Keratinocyte (primary cell): ENCODE data around the gene EPHA10. TPM values are rescaled to one million over a fixed set of nuclear protein-coding genes. Genes with fewer than 3 reads are reported as not detected.

ENCODE experiments used
- DNase-seq: peaks from one replicate; pipeline ENCODE4 v3.0.0-alpha.2; 2011; ENCODE audit warnings: low read depth, missing footprints, low spot score
- FAIRE-seq: peaks from 2 replicates; lab custom pipeline; 2011; peaks lifted over from hg19 to GRCh38; lab: Jason Lieb, UNC
- H2AFZ ChIP-seq: 2 replicates; pipeline ENCODE4 v1.6.0; 2012; ENCODE audit warnings: low read length, control low read depth, inconsistent platforms; ENCODE audit not compliant: control insufficient read depth
- H3K27ac ChIP-seq: 2 replicates; pipeline ENCODE4 v1.5.1; 2011; ENCODE audit warnings: low read length; ENCODE audit not compliant: control insufficient read depth, insufficient read depth
- H3K27me3 ChIP-seq: 3 replicates; pipeline ENCODE4 v1.6.0; 2011; ENCODE audit warnings: low read length; ENCODE audit not compliant: control insufficient read depth, insufficient read depth; ENCODE audit errors: extremely low read depth
- H3K36me3 ChIP-seq, 2 experiments: 2 replicates in 1 of 2; 3 replicates in 1 of 2; pipeline ENCODE4 v1.5.1; 2011; ENCODE audit warnings: low read length in 2 of 2, mild to moderate bottlenecking in 1 of 2; ENCODE audit not compliant: control insufficient read depth in 2 of 2, insufficient read depth in 2 of 2; ENCODE audit errors: extremely low read depth in 1 of 2
- H3K4me1 ChIP-seq: 3 replicates; pipeline ENCODE4 v1.5.1; 2011; ENCODE audit warnings: low read length; ENCODE audit not compliant: control insufficient read depth, insufficient read depth; ENCODE audit errors: extremely low read depth
- H3K4me2 ChIP-seq: 3 replicates; pipeline ENCODE4 v1.6.0; 2011; ENCODE audit warnings: low read depth, low read length; ENCODE audit not compliant: control insufficient read depth, insufficient read depth; ENCODE audit errors: extremely low read depth
- H3K4me3 ChIP-seq, 3 experiments: fragments of 200-600 bp in 1 of 3; sonication (generic) in 1 of 3; 2 replicates in 2 of 3; 3 replicates in 1 of 3; pipeline ENCODE4 v1.5.1; 2011 to 2016; ENCODE audit warnings: low read length in 3 of 3, mild to moderate bottlenecking in 3 of 3, control low read depth in 2 of 3, inconsistent platforms in 1 of 3, low read depth in 1 of 3, mixed read lengths in 1 of 3, mixed run types in 1 of 3, moderate library complexity in 1 of 3; ENCODE audit not compliant: control insufficient read depth in 2 of 3, insufficient read depth in 2 of 3; ENCODE audit errors: extremely low read depth in 1 of 3
- H3K79me2 ChIP-seq: 2 replicates; pipeline ENCODE4 v1.6.0; 2012; ENCODE audit warnings: low read length; ENCODE audit not compliant: control insufficient read depth, insufficient read depth
- H3K9ac ChIP-seq: 3 replicates; pipeline ENCODE4 v1.6.0; 2011; ENCODE audit warnings: low read length; ENCODE audit not compliant: control insufficient read depth, insufficient read depth; ENCODE audit errors: extremely low read depth
- H3K9me1 ChIP-seq: 3 replicates; pipeline ENCODE4 v1.6.0; 2011; ENCODE audit warnings: low read length; ENCODE audit not compliant: control insufficient read depth, insufficient read depth; ENCODE audit errors: extremely low read depth
- H3K9me3 ChIP-seq: 2 replicates; pipeline ENCODE4 v1.5.1; 2012; ENCODE audit warnings: low read depth, low read length; ENCODE audit not compliant: control insufficient read depth
- H4K20me1 ChIP-seq: 3 replicates; pipeline ENCODE4 v1.6.0; 2011; ENCODE audit warnings: low read length; ENCODE audit not compliant: control insufficient read depth, insufficient read depth; ENCODE audit errors: extremely low read depth
- EZH2 ChIP-seq: IDR thresholded peaks from one replicate; pipeline ENCODE4 v1.6.1; 2012; ENCODE audit warnings: inconsistent platforms, mild to moderate bottlenecking, low read length, moderate library complexity
- dilution Hi-C: fragments of 300-500 bp; cut with MboI; formaldehyde crosslinking; loops from one replicate; pipeline ENCODE4 v1.7.0; 2020; ENCODE audit warnings: low sequenced_read_pairs; ENCODE audit not compliant: extremely low pct_ligation_motif_present
- polyA plus RNA-seq, 5 experiments: library from polyadenylated mRNA; depleted of rRNA in 3 of 5; stranded (reverse) in 3 of 5; stranded (forward) in 1 of 5; unstranded in 1 of 5; fragments of >200 nt; gene quantifications; 1 replicate in 1 of 5; 2 replicates in 3 of 5; 3 replicates in 1 of 5; pipeline versions ENCODE4 v1.2.1 to v1.2.3, GENCODE V29; 2011 to 2012; ENCODE audit warnings: missing spikeins in 2 of 5, low read depth in 1 of 5, low replicate concordance in 1 of 5
- TF ChIP-seq, protein P1 (sequence below), 3 experiments: IDR thresholded peaks in 1 of 3; conservative IDR thresholded peaks in 1 of 3; optimal IDR thresholded peaks in 1 of 3; 2 replicates in 2 of 3; 3 replicates in 1 of 3; pipeline versions ENCODE3 to v1.5.1; 2011; ENCODE audit warnings: low read length in 3 of 3, mild to moderate bottlenecking in 3 of 3, moderate library complexity in 2 of 3, control low read depth in 1 of 3, inconsistent platforms in 1 of 3; ENCODE audit not compliant: insufficient read depth in 2 of 3; ENCODE audit errors: extremely low read depth in 1 of 3

Gene EPHA10
- polyA plus RNA-seq, 1 donor (not counting 4 experiments of a cell fraction or from before 2014, with no cell fraction given) = not detected

DNA sequence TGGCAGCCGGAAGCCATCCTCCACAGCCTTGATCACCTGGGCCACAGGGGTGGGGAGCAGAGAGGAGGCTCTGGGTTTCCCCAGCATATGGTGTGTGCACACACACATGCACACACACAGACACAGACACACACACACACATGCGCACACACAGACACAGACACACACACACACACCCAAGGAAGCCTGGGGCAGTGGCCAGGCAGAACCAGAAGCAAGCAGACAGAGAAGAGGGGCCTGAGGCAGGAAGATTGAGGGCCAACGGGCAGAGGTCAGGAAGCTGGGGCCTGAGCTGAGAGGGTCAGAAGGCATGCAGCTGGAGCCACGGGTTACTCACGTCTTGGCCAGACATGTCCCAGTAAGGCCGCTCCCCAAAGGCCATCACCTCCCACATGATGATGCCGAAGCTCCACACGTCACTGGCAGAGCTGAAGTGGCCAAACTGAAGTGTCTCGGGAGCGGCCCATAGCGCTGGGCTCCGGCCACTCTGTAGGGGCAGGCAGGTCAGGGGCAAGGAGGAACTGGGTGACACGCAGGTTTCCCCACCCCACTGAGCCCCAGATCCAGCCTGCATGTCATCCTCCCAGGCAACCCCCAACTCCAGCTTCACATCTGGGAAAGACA, 45.2 kb downstream of the EPHA10 start:
- Histone ChIP-seq H3K4me1 (peaks cover 12% of the 10 kb centered on the region), H3K9me3 (no peaks in the 10 kb centered on the region), H4K20me1 (no peaks in the 10 kb centered on the region), H3K9ac (no peak overlapping the region), H3K27ac (no peak overlapping the region), H3K79me2 (no peaks in the 10 kb centered on the region), H3K9me1 (no peaks in the 10 kb centered on the region), H3K36me3 (no peaks in the 10 kb centered on the region), H3K4me2 (no peak overlapping the region), H3K4me3 (no peak overlapping the region), H2AFZ (no peak overlapping the region), H3K27me3 (peaks cover 6% of the 10 kb centered on the region)
- no peak for DNase-seq
- dilution Hi-C loops = no loop called here
- no peak for TF ChIP-seq EZH2
- TF ChIP-seq, protein P1, sequence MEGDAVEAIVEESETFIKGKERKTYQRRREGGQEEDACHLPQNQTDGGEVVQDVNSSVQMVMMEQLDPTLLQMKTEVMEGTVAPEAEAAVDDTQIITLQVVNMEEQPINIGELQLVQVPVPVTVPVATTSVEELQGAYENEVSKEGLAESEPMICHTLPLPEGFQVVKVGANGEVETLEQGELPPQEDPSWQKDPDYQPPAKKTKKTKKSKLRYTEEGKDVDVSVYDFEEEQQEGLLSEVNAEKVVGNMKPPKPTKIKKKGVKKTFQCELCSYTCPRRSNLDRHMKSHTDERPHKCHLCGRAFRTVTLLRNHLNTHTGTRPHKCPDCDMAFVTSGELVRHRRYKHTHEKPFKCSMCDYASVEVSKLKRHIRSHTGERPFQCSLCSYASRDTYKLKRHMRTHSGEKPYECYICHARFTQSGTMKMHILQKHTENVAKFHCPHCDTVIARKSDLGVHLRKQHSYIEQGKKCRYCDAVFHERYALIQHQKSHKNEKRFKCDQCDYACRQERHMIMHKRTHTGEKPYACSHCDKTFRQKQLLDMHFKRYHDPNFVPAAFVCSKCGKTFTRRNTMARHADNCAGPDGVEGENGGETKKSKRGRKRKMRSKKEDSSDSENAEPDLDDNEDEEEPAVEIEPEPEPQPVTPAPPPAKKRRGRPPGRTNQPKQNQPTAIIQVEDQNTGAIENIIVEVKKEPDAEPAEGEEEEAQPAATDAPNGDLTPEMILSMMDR (optimal IDR thresholded peaks at IDR 0.05 in 1 of 3, IDR thresholded peaks at IDR 0.05 in 1 of 3, conservative IDR thresholded peaks at IDR 0.05 in 1 of 3; ENCODE audit: extremely low read depth in 1 of 3, insufficient read depth in 2 of 3, low read length in 3 of 3) = no peak
- no peak for FAIRE-seq

- Histone ChIP-seq H3K9ac (no peak overlapping the region), H4K20me1 (no peaks in the 10 kb centered on the region), H3K79me2 (no peaks in the 10 kb centered on the region), H3K27me3 (no peaks in the 10 kb centered on the region), H3K9me1 (no peaks in the 10 kb centered on the region), H3K9me3 (no peaks in the 10 kb centered on the region), H3K4me1 (peaks cover 12% of the 10 kb centered on the region), H3K36me3 (no peaks in the 10 kb centered on the region), H3K4me2 (peak overlapping the region; percentile 55), H3K4me3 (no peak overlapping the region), H3K27ac (no peak overlapping the region), H2AFZ (peak overlapping the region; percentile 11)
- dilution Hi-C loops = no loop called here
- no peak for TF ChIP-seq EZH2
- TF ChIP-seq, protein P1 (optimal IDR thresholded peaks at IDR 0.05 in 1 of 3, IDR thresholded peaks at IDR 0.05 in 1 of 3, conservative IDR thresholded peaks at IDR 0.05 in 1 of 3; ENCODE audit: extremely low read depth in 1 of 3, insufficient read depth in 2 of 3, low read length in 3 of 3) = no peak
- DNase-seq (peak; percentile 32), FAIRE-seq (peak; percentile 93)
Observed at GRCh38 chr1:37718901-37719571, 45.9 kb downstream of the EPHA10 start.
